PC-9 (cell line): ENCODE results near the gene TDP1.

Source experiments
- CTCF ChIP-seq: fragments of 200-600 bp; sonication (generic); conservative IDR thresholded peaks from 2 replicates; pipeline ENCODE4 v1.6.1; 2017; ENCODE audit warnings: mixed run types, antibody characterized with exemption, mild to moderate bottlenecking, moderate library complexity
- EZH2 ChIP-seq: fragments of 200-600 bp; sonication (generic); IDR thresholded peaks from 2 replicates; pipeline ENCODE4 v1.8.0; 2017; ENCODE audit warnings: antibody characterized with exemption, low read depth

DNA sequence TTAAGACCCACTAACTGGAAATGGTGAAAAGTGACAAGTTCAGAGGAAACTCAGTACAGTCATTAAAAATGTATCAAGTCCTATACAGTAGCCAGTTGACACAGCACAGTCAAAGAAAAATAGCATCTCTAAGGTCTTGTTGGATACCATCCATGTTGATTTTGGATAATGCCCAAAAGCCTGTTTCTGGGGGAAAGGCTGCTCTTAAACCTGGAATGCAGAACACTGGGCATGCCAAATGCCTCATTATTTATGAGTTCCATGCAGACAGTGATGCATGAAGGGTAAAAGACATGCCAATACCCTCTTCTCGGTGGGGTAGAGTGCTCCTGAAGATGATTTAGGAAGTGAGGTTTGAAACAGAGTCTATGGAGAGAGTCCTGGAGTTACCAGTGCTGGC lies 135.7 kb downstream of the TDP1 start:
- TF ChIP-seq CTCF (no peak), EZH2 (no peak)
